Measurements from ENCODE around the gene COPS7B. TPM values are rescaled to one million over a fixed set of nuclear protein-coding genes. Genes with fewer than 3 reads are reported as not detected.

The COPS7B gene
- total and polyA plus RNA-seq, 2 experiments from 2014 or later, result 15.9 to 30.8 TPM

GRCh38 chr2:231785822-231786176 is 446 bp upstream of the COPS7B start:
- Histone ChIP-seq H3K79me2 (peaks cover 76% of the 10 kb centered on the region), H3K9me3 (ENCODE audit: low read depth) (no peaks in the 10 kb centered on the region), H3K27ac (peak overlapping the region; percentile 76), H3K36me3 (replicated peaks; ENCODE audit: insufficient read depth, low read depth) (no peaks in the 10 kb centered on the region), H3K4me1 (ENCODE audit: insufficient read depth) (peaks cover 21% of the 10 kb centered on the region), H2AFZ (peak overlapping the region; percentile 98), H4K20me1 (ENCODE audit: insufficient read depth, poor library complexity, severe bottlenecking) (peaks cover 7% of the 10 kb centered on the region), H3K27me3 (no peaks in the 10 kb centered on the region), H3K4me3 (peak overlapping the region; percentile 86), H3K9me2 (replicated peaks; ENCODE audit: insufficient read depth) (no peaks in the 10 kb centered on the region), H3K4me2 (peak overlapping the region; percentile 89)
- no peak for DNase-seq (ENCODE audit: low spot score)
- TF ChIP-seq EZH2phosphoT487 (IDR thresholded peaks at IDR 0.05; ENCODE audit: low read depth, severe bottlenecking, unreplicated experiment) (no peak), CTCF (IDR thresholded peaks at IDR 0.05; ENCODE audit: poor library complexity) (no peak), EZH2 (IDR thresholded peaks at IDR 0.05; ENCODE audit: borderline replicate concordance) (no peak)
- WGBS (ENCODE audit: low lambda C conversion rate, missing lambda C conversion rate), result 57% methylated on average over 6 of the region's 6 CpGs

- Histone ChIP-seq H3K4me3 (peak overlapping the region; percentile 86), H3K36me3 (replicated peaks; ENCODE audit: insufficient read depth, low read depth) (no peaks in the 10 kb centered on the region), H4K20me1 (ENCODE audit: insufficient read depth, poor library complexity, severe bottlenecking) (peaks cover 7% of the 10 kb centered on the region), H3K79me2 (peaks cover 87% of the 10 kb centered on the region), H3K27ac (peak overlapping the region; percentile 76), H3K9me3 (ENCODE audit: low read depth) (no peaks in the 10 kb centered on the region), H2AFZ (peak overlapping the region; percentile 93), H3K4me1 (ENCODE audit: insufficient read depth) (peaks cover 21% of the 10 kb centered on the region), H3K4me2 (peak overlapping the region; percentile 89), H3K27me3 (no peaks in the 10 kb centered on the region), H3K9me2 (replicated peaks; ENCODE audit: insufficient read depth) (no peaks in the 10 kb centered on the region)
- WGBS (ENCODE audit: low lambda C conversion rate, missing lambda C conversion rate), result 13% methylated on average over 11 of the region's 11 CpGs
- DNase-seq (ENCODE audit: low spot score), result no peak
- TF ChIP-seq EZH2 (IDR thresholded peaks at IDR 0.05; ENCODE audit: borderline replicate concordance), result no peak
- TF ChIP-seq EZH2phosphoT487 (IDR thresholded peaks at IDR 0.05; ENCODE audit: low read depth, severe bottlenecking, unreplicated experiment), result no peak
- no peak for TF ChIP-seq CTCF (IDR thresholded peaks at IDR 0.05; ENCODE audit: poor library complexity)
Observed at GRCh38 chr2:231786917-231787292, 660 bp downstream of the COPS7B start.

GRCh38 chr2:231791107-231791506 is 4.9 kb downstream of the COPS7B start:
- H3K9me2 ChIP-seq (replicated peaks; ENCODE audit: insufficient read depth), result no peaks in the 10 kb centered on the region
- no peak overlapping the region for H3K4me3 ChIP-seq
- no peaks in the 10 kb centered on the region for H3K27me3 ChIP-seq
- DNase-seq (ENCODE audit: low spot score), result no peak
- 92% methylated on average over 3 of the region's 3 CpGs for WGBS (ENCODE audit: low lambda C conversion rate, missing lambda C conversion rate)
- H3K79me2 ChIP-seq, result peaks cover 65% of the 10 kb centered on the region
- H3K4me1 ChIP-seq (ENCODE audit: insufficient read depth), result peaks cover 7% of the 10 kb centered on the region
- no peaks in the 10 kb centered on the region for H3K36me3 ChIP-seq (replicated peaks; ENCODE audit: insufficient read depth, low read depth)
- TF ChIP-seq EZH2phosphoT487 (IDR thresholded peaks at IDR 0.05; ENCODE audit: low read depth, severe bottlenecking, unreplicated experiment), result no peak
- no peak for TF ChIP-seq EZH2 (IDR thresholded peaks at IDR 0.05; ENCODE audit: borderline replicate concordance)
- TF ChIP-seq CTCF (IDR thresholded peaks at IDR 0.05; ENCODE audit: poor library complexity), result no peak
- no peak overlapping the region for H3K4me2 ChIP-seq
- peaks cover 7% of the 10 kb centered on the region for H4K20me1 ChIP-seq (ENCODE audit: insufficient read depth, poor library complexity, severe bottlenecking)
- no peaks in the 10 kb centered on the region for H3K9me3 ChIP-seq (ENCODE audit: low read depth)
- H2AFZ ChIP-seq, result no peak overlapping the region
- no peak overlapping the region for H3K27ac ChIP-seq

GRCh38 chr2:231794383-231794782 is 8.1 kb downstream of the COPS7B start:
- no peak overlapping the region for H3K27ac ChIP-seq
- H3K79me2 ChIP-seq, result peaks cover 36% of the 10 kb centered on the region
- no peaks in the 10 kb centered on the region for H3K27me3 ChIP-seq
- 98% methylated on average over 3 of the region's 3 CpGs for WGBS (ENCODE audit: low lambda C conversion rate, missing lambda C conversion rate)
- no peak overlapping the region for H3K4me2 ChIP-seq
- no peak overlapping the region for H2AFZ ChIP-seq
- no peaks in the 10 kb centered on the region for H4K20me1 ChIP-seq (ENCODE audit: insufficient read depth, poor library complexity, severe bottlenecking)
- H3K9me3 ChIP-seq (ENCODE audit: low read depth), result no peaks in the 10 kb centered on the region
- no peaks in the 10 kb centered on the region for H3K9me2 ChIP-seq (replicated peaks; ENCODE audit: insufficient read depth)
- TF ChIP-seq EZH2 (IDR thresholded peaks at IDR 0.05; ENCODE audit: borderline replicate concordance) (no peak), CTCF (IDR thresholded peaks at IDR 0.05; ENCODE audit: poor library complexity) (no peak), EZH2phosphoT487 (IDR thresholded peaks at IDR 0.05; ENCODE audit: low read depth, severe bottlenecking, unreplicated experiment) (no peak)
- H3K4me1 ChIP-seq (ENCODE audit: insufficient read depth), result no peaks in the 10 kb centered on the region
- no peaks in the 10 kb centered on the region for H3K36me3 ChIP-seq (replicated peaks; ENCODE audit: insufficient read depth, low read depth)
- no peak for DNase-seq (ENCODE audit: low spot score)
- no peak overlapping the region for H3K4me3 ChIP-seq

Data from hepatocyte (in vitro differentiated cells).